GM18507 (cell line): ENCODE measurements around the gene CHST3.

Experiments
- DNase-seq: peaks from one replicate; pipeline ENCODE4 v3.0.0; 2011; ENCODE audit warnings: low read depth; ENCODE audit not compliant: insufficient read length; ENCODE audit errors: extremely low spot score
- FAIRE-seq: peaks from 2 replicates; lab custom pipeline; 2011; peaks lifted over from hg19 to GRCh38; lab: Jason Lieb, UNC

CHST3 gene

DNA sequence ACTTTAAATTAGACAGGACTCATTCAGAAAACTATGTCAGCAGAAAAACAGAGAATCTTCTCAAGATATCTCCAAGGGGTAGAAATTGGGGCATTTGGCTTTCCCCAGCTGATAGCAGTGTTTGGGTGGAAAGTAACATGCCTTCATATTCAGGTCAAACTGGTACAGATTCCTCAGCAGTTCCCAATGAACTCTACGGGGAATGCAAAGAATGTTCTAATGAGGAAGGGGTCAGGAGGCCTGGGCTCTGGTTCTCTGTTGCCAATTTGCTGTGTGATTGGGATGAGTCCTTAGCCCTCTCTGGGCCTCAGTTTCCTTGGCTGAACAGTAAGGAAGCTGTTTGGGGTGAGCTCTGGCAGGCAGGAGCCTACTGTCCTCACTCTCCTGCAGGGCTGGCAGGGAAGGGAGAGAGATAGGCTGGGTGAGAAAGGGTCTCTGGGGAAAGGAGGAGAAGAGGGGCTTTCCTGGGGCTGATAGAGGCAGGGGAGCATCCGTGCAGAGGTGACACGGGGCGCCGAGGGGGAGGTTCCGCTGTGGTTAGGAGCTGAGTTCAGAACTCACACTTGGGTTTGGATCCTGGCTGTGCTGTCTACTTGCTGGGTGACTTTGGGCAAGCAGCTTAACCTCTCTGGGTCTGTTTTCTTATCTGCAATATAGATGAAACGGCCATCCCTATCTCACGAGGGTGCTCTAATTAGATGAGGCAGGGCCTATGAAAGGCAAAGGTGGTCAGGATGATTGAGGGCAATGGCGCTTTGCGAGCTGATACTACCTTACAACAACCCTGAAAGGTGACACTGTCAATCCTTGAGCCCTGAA, 79.0 kb downstream of the CHST3 start:
- FAIRE-seq (no peak), DNase-seq (no peak)

GRCh38 chr10:72044417-72045041, 80.3 kb downstream of the CHST3 start:
- FAIRE-seq: no peak
- DNase-seq: no peak

GRCh38 chr10:72045586-72045985, 81.4 kb downstream of the CHST3 start:
- no peak for FAIRE-seq
- no peak for DNase-seq

DNA sequence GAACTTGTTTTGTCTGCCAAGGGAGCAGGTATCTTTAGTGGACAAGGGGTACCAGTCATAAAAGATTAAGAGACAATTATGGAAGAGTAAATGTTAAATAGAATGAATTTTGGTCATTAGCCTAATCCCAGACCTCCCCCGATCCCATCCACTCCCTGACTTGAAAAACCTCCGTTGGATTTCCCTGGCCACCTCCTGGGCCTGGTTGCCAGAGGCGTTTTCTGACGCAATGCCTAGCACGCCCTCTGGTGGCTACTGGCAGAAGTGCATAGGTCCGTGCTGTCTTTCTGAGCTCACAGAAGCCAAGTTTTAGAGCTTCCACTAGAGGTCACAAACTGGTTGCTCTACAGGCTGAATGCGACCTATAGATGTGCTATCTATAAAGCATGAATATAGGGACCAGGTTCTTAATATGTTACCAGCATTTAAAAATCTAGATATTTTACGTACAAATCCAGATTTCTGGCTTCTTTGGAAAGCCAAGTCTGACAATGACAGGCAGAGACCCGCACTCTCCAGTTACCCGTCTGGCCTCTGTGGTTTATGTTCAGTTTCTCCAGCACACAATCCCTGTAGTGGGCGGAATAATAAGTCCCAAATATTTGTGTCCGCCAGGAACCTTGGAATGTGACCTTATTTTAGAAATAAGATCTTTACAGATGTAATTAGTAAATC, 84.4 kb downstream of the CHST3 start:
- FAIRE-seq: peak; percentile 95
- peak; percentile 71 for DNase-seq

DNA sequence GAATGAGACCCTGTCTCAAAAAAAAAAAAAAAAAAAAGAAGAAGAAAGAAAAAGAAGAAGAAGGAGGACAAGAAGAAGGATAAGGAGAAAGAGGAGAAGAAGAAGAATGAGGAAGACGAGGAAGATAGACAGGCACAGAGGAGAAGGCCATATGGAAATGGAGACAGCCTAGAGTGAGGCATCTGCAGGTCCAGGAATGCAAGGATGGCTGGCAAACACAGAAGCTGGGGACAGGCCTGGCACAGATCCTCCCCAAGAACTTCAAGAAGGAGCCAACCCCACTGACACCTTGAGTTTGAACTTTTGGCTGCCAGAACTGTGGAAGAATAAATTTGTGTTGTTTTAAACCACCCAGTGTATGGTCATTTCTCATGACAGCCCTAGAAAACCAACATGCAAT, 85.3 kb downstream of the CHST3 start:
- no peak for FAIRE-seq
- DNase-seq: no peak

DNA sequence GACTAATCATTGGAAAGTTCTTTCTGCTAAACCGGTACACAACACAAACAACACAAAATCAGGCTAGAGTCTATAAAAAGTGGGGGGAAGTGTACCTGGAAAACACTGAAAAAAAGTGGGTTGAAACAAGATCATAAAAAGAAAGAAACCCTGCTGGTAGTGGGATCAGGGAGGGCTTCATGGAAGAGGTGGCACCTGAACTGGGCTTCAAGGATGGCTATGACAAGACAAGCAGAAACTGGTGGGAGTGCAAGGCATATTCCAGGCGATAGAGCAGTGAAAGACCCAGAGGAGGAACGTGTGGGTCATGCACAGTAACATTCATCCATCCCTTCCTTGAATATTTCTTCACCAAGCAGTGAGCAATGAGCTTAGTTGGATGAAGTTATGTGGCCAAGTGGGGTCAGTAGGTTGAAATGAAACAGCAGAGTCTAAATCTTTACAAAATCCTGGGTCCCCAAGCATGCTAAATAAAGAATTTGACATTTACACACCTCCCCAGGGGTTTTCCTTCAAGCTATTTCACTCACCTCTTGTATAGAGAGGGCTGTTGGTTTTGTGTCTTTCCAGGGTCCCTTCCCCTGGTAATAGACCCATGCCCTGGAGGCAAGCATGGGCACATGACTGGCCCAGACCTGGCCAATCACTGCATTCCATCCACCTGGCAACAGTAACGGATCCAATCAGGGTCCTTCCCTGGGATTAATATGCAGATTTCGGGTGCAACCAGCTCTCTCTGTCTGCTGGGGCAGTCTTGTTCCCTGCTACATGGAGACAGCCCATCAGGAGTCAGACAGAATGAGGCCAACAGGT, 86.0 kb downstream of the CHST3 start:
- FAIRE-seq: no peak
- DNase-seq: no peak

- FAIRE-seq: no peak
- no peak for DNase-seq
These were observed 86.7 kb downstream of the CHST3 start for GRCh38 chr10:72050873-72051272.

GRCh38 chr10:72053690-72054089, 89.5 kb downstream of the CHST3 start:
- FAIRE-seq (no peak), DNase-seq (no peak)

GRCh38 chr10:72056113-72056512, 91.9 kb downstream of the CHST3 start:
- DNase-seq (no peak), FAIRE-seq (no peak)

- no peak for FAIRE-seq
These were observed 92.9 kb downstream of the CHST3 start for GRCh38 chr10:72056932-72057751.

GRCh38 chr10:72058347-72058898, 94.2 kb downstream of the CHST3 start:
- FAIRE-seq (no peak), DNase-seq (no peak)

More at GRCh38 chr10:72056932-72057751, 92.9 kb downstream of the CHST3 start:
- no peak for DNase-seq

DNA sequence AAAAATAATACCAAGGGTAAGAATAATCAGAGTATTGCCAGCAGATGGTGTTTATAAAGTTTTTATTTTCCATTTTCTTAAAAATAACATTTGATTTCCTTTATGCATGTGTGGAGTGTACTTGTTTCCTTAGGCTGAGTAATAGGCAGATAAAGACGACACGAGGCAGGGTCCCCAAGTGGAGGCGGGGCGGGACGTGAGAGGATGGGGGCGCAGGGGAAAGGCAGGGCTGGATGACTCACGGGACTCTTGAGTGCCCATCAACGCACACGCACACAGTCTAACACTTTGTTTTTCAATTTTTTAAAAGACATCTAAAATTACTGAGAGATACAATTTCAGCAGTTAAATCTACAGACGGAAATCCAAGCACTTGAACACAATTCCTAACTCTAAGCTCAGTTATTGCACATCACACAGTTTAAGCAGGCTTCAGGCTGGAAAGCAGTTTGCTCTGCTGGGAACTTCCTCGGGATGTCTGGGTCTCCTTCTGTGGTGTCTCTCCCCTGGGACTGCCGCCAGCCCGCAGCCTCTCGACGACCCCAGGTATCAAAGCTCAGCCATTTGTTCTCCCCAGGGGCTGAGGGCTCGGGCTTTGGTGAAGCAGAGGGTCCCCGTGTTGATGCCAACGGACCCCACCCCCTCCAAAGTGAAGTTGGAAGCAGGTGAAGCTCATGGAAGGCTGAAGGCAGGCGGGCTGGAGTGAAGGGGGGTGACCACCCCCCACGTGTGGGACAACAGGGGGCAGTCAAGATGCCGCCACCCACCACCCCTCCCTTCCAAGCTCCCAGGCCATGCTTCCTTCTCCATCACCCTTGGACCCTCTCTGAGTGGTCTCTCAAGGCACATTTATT, 95.0 kb downstream of the CHST3 start:
- FAIRE-seq (no peak), DNase-seq (no peak)

DNA sequence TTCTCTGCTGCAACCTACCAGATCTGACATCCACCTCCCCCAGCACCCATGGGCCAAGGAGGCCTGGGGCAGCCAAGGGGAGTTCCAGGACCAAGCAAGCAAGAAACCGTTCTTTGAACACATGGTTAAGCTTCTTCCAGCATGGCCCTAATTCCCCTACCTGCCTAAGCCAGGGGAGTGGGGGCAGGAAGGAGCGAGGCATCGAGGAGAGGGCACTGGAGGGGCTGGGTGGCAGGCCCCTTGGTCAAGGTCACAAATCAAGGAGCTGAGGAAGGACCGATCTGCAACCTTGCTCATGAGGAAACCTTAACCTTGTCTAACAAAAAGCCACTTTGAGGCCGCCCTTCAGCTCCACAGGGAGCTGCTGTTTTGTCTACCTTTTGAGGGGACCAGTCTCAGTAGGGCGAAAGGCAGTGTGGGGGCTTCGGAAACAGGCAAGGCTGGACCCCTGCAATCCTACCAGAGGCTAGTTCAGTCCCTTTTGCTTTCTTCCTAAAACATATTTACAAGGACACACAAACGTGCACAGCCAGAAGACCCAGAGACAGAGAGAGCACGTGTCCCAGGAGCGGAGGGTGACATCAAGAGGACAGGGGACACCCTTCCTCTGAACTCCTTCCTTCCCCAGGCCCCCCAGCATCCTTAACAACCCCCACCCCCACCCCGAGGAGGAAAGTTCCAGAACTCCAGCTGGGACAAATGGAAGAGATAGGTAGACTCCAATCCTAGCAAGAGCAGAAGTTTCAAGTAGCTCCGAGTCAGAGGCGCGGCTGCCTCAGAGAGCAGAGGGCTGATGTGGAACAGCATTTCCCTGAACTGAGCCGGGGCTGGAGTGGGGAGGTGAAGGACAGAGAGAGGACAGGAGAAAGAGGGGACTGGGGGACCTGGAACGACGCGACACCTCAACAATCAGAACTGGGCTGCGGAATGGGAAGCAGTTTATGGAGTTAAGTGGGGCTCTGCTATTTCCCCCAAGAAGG, 95.9 kb downstream of the CHST3 start:
- no peak for DNase-seq
- FAIRE-seq: no peak

- FAIRE-seq: no peak
- DNase-seq: no peak
These were observed 97.3 kb downstream of the CHST3 start for GRCh38 chr10:72061491-72061890.

DNA sequence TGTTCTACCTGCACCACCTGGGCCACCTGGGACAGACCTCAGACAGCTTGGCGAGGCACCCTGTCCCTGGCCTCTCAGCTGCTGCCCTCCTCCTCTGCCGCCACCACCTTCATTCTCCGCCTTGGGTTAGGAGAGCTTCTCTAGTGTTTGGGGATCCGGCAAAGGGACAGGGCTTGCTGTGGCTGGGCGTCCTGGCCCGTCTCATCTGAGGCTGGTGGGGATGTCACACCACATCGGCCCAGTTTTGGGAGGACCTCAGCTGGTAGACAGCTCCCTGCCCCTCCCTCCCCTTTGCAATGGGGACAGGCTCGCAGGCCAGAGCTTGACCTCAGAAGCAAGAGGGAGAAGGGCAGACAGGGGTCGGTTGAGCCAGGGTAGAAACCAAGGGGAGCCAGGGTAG, 97.7 kb downstream of the CHST3 start:
- DNase-seq: no peak
- no peak for FAIRE-seq

DNA sequence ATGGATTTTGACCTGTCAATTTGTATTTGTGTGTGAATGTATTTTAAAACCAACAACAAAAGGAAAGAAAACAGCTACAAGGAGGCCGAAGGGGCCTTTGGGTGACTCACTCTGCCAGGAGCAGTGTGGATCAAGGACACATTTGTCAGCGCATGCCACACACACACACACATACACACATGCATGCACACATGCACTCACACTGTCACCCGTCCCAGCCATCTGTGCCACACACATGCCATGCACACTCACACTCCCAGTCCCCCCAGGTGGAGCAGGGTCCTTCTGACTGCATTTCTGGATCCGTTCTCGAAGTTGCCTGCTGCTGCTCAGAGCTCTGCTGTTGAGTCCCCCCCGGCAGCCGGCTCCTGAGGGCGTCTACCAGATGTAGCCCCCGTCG, 98.2 kb downstream of the CHST3 start:
- no peak for FAIRE-seq
- DNase-seq: no peak
